Adrenal gland (tissue), 12 donors: ENCODE measurements around the gene LRRC4. TPM values are rescaled to one million over a fixed set of nuclear protein-coding genes. Genes with fewer than 3 reads are reported as not detected.

Source experiments
- DNase-seq, 7 donors: peaks; one replicate each; pipeline ENCODE4 v3.0.0-alpha.2; 2019 to 2020
- H3K27ac ChIP-seq, 5 donors: fragments of 200-600 bp; sonication (generic) in 4 of 5; 1 replicate in 3 of 5; 2 replicates in 2 of 5; pipeline versions ENCODE4 v1.5.1 to v1.8.0; 2016 to 2020; ENCODE audit warnings: mild to moderate bottlenecking in 1 of 5
- H3K27me3 ChIP-seq: fragments of 200-600 bp; 2 replicates; pipeline ENCODE4 v1.8.0; 2021
- H3K36me3 ChIP-seq, 2 donors: fragments of 200-600 bp; replicated peaks in 1 of 2; 1 replicate in 1 of 2; 2 replicates in 1 of 2; pipeline versions ENCODE4 v1.5.1 to v1.8.0; 2018 to 2022
- H3K4me1 ChIP-seq, 2 donors: fragments of 200-600 bp; replicated peaks in 1 of 2; 1 replicate in 1 of 2; 2 replicates in 1 of 2; pipeline versions ENCODE4 v1.5.1 to v1.8.0; 2018 to 2021
- H3K4me3 ChIP-seq, 4 donors: fragments of 200-600 bp; sonication (generic) in 3 of 4; one replicate each; pipeline ENCODE4 v1.5.1; 2016 to 2018
- H3K9me3 ChIP-seq, 3 donors: fragments of 200-600 bp; sonication (generic) in 1 of 3; replicated peaks in 1 of 3; 1 replicate in 2 of 3; 2 replicates in 1 of 3; pipeline versions ENCODE4 v1.5.1 to v1.8.0; 2016 to 2021
- CTCF ChIP-seq, 6 experiments: fragments of 450-650 bp in 4 of 6; fragments of 200-600 bp in 2 of 6; sonication (generic) in 1 of 6; IDR thresholded peaks; 1 replicate in 5 of 6; 2 replicates in 1 of 6; pipeline versions ENCODE4 v1.5.1 to v1.8.0; 2016 to 2021; ENCODE audit warnings: antibody characterized with exemption in 6 of 6, mild to moderate bottlenecking in 2 of 6, moderate library complexity in 1 of 6
- POLR2A ChIP-seq, 2 donors: fragments of 450-650 bp; IDR thresholded peaks; one replicate each; pipeline ENCODE4 v1.6.1; 2017; ENCODE audit warnings: antibody characterized with exemption in 2 of 2, mild to moderate bottlenecking in 2 of 2, moderate library complexity in 1 of 2
- WGBS, 4 donors: extraction: QIAGEN DNeasy Blood & Tissue Kit in 2 of 4; methylation state at CpG; one replicate each; pipeline versions ENCODE4 v1.1.5 to v1.1.7; 2013 to 2017; 5-methylcytosine and 5-hydroxymethylcytosine counted together
- intact Hi-C, 2 donors: fragments of 100-400 bp; cut with DNase I; formaldehyde crosslinking; loops; one replicate each; pipeline versions ENCODE4 v1.14.1 to v1.15.0; 2022 to 2023
- polyA plus RNA-seq, 3 donors: library from polyadenylated mRNA; stranded (reverse); fragments of 200-250 nt in 2 of 3; fragments of 350-450 nt in 1 of 3; fragmentation: Illumina TruSeq in 1 of 3; extraction: RNeasy Lipid Tissue Mini Kit (QIAGEN cat#74804) in 1 of 3; gene quantifications; one replicate each; pipeline ENCODE4 v1.2.3, GENCODE V29; 2013 to 2014
- total RNA-seq, 9 donors: library from RNA; depleted of rRNA in 4 of 9; stranded (reverse); fragments of >200 nt in 4 of 9; fragments of 120-200 nt in 1 of 9; fragmentation: NEBNext Ultra II Directional in 1 of 9; extraction: Animal tissue kit (Norgen Biotek cat#: 25700) in 1 of 9; gene quantifications; one replicate each; pipeline versions ENCODE4 v1.1.0 to v1.2.4, GENCODE V29; 2013 to 2023
- donor health status: healthy with polysubstance abuse.
- donor health status: Bipolar disorder and iron deficiency.
- donor health status: DM: yes; HTN: yes; CAD: no.
- donor health status: DM: no; HTN: no; CAD: no.
- donor health status: DM: no; HTN: no; CAD: no.
- donor health status: DM: yes; HTN: yes; CAD: no.

Gene LRRC4
- total and polyA plus RNA-seq, 12 donors: 2.2 to 23.7 (median 8.4) TPM

DNA sequence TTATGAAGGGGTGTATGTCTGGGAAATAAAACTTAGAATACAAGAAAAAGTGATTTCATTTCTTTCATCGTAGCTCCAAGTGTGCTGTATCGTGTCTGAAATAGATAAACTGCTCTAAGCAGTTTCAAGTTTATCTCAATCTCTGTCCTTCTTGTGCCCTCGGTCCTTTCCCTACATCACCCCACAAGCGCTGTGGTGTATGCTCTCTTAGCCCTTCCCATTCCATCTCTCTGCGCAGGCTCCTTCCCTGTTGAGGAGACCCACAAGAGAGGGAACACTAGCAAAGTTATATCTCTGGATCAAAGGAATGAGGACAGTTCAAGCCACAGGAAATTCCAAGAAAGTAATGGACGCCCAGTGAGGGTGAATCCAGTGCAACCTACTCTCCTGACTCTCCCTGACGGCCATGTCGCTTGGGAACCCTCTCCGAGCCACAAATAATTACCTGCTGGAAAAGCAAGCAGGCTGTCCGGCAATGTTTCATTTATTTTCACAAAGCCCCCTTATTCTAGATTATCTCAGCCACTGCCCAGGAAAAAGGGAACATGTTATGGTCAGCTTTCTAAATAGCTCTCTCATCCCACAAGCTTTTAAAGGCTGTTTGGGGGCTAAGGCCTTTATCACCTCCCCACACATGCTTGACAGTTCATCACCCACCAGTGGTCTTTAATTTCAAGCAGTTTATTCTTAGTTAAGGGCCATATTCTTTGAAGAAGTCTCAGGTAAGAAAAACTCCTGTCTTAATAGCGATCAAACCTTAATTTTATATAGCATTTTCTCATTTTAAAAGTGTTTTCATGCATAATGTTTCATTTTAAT is 34.8 kb downstream of the LRRC4 start:
- Histone ChIP-seq H3K4me1 (peaks cover 30 to 40% of the 10 kb centered on the region in 2 donors), H3K4me3 (no peak overlapping the region), H3K27ac (peak overlapping the region in 4 of 5 donors; percentile 34 to 79 (median 62)), H3K36me3 (no peaks in the 10 kb centered on the region), H3K9me3 (no peaks in the 10 kb centered on the region), H3K27me3 (no peaks in the 10 kb centered on the region)
- intact Hi-C loops: no loop called here
- no peak for TF ChIP-seq CTCF (IDR thresholded peaks at IDR 0.05)
- TF ChIP-seq POLR2A (IDR thresholded peaks at IDR 0.05): no peak
- 62 to 70% (median 66%) methylated on average over 11 of the region's 11 CpGs for WGBS, 4 donors
- no peak for DNase-seq

- peaks cover 25 to 34% of the 10 kb centered on the region in 2 donors for H3K4me1 ChIP-seq
- no peaks in the 10 kb centered on the region for H3K36me3 ChIP-seq
- no peaks in the 10 kb centered on the region for H3K27me3 ChIP-seq
- TF ChIP-seq CTCF (IDR thresholded peaks at IDR 0.05) (no peak), POLR2A (IDR thresholded peaks at IDR 0.05) (peak in 1 of 2 donors; percentile 39)
- no peak overlapping the region for H3K4me3 ChIP-seq
- intact Hi-C loops: no loop called here
- peak; percentile 50 to 77 (median 64) for DNase-seq
- peak overlapping the region in 4 of 5 donors; percentile 34 to 82 (median 76) for H3K27ac ChIP-seq
- WGBS, 4 donors: 21 to 29% (median 29%) methylated on average over 3 of the region's 3 CpGs
- no peaks in the 10 kb centered on the region for H3K9me3 ChIP-seq
These were observed 35.4 kb downstream of the LRRC4 start for GRCh38 chr7:127995881-127996215.

GRCh38 chr7:127995156-127995880 is 35.9 kb downstream of the LRRC4 start:
- H3K9me3 ChIP-seq: no peaks in the 10 kb centered on the region
- intact Hi-C loops: no loop called here

More at GRCh38 chr7:127995156-127995880, 35.9 kb downstream of the LRRC4 start:
- DNase-seq: peak in 5 of 7 donors; percentile 52 to 64 (median 56)
- TF ChIP-seq POLR2A (IDR thresholded peaks at IDR 0.05): no peak
- TF ChIP-seq CTCF (IDR thresholded peaks at IDR 0.05): no peak
- Histone ChIP-seq H3K4me1 (peaks cover 22 to 29% of the 10 kb centered on the region in 2 donors), H3K36me3 (no peaks in the 10 kb centered on the region), H3K27ac (peak overlapping the region in 4 of 5 donors; percentile 34 to 82 (median 76)), H3K27me3 (no peaks in the 10 kb centered on the region), H3K4me3 (no peak overlapping the region)
- WGBS, 4 donors: 24 to 32% (median 27%) methylated on average over 3 of the region's 3 CpGs
